GM04504 (cell line): ENCODE data around the gene PFDN5.

Source experiments
- DNase-seq: peaks from one replicate; pipeline ENCODE4 v3.0.0-alpha.2; 2012; ENCODE audit warnings: low read depth

PFDN5 gene

GRCh38 chr12:53295070-53295890 lies at the start of gene PFDN5:
PFDN5 (plus strand) TSS chr12:53295542; CDS start chr12:53295568, 26 bp downstream.
- peak; percentile 79 for DNase-seq

DNA sequence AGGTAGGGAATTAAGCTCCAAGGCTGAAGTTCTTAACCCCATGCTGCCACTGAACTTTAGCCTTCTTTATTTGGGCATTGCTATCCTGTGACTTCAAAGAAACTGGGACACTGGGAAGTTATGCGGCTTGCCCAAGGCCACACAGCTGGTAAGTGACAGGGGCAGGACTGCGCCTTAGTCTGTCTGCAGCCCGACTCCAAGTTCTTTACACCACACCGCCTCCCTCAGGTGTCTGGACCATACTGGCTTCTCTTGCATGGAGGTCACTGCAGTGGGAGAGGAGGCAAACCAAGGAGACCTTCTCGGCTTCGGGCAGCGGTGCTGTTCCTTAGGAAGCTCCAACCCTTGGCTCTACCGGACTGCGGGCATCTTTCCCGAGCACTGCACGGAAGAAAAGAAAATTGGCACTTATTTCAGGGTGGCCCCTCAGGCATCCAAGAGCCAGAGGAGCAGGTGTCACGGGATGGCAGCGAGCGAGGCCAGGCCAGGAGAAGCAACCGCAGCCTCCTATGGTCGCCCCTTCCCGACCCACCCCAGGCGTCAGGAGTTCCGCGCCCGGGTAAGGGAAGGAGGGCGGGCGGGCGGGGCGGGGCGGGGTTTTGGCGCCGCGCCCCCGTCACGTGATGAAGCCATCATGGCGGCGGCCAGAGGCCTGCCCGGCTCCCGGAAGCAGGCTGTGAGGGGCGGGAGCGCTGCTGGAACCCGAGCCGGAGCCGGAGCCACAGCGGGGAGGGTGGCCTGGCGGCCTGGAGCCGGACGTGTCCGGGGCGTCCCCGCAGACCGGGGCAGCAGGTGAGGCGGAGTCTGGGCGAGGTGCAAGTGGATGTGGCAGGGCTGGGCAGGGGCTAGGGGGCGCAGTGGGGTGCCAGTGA lies 43.6 kb upstream of the PFDN5 start:
- DNase-seq, result peak; percentile 52

GRCh38 chr12:53252349-53252916 lies 42.9 kb upstream of the PFDN5 start:
- DNase-seq, result peak; percentile 10

DNA sequence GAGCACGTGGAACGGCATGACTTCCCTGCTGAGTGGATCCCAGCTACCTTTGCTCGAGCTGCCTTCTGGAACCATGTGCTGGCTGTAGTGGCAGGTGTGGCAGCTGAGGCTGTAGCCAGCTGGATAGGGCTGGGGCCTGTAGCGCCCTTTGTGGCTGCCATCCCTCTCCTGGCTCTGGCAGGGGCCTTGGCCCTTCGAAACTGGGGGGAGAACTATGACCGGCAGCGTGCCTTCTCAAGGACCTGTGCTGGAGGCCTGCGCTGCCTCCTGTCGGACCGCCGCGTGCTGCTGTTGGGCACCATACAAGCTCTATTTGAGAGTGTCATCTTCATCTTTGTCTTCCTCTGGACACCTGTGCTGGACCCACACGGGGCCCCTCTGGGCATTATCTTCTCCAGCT lies 42.0 kb upstream of the PFDN5 start:
- DNase-seq, result no peak

GRCh38 chr12:53254816-53255545 lies 40.4 kb upstream of the PFDN5 start:
- DNase-seq, result no peak

DNA sequence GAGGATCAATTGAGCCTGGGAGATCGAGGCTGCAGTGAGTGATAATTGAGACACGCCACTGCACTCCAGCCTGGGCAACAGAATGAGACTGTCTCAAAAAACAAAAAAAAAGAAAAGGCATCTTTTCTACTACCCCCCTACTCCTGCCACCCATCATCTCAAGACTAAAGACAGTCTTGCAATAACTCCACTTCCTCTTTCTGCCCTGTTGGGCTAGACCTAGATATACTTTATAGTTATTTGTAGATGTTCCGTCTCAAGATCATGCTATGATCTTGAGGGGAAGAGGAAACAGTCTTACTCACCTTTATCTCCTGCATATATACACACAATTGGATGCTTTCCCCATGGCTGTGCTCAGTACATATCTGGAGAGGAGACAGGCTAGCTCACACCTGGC lies 39.3 kb upstream of the PFDN5 start:
- DNase-seq, result no peak

DNA sequence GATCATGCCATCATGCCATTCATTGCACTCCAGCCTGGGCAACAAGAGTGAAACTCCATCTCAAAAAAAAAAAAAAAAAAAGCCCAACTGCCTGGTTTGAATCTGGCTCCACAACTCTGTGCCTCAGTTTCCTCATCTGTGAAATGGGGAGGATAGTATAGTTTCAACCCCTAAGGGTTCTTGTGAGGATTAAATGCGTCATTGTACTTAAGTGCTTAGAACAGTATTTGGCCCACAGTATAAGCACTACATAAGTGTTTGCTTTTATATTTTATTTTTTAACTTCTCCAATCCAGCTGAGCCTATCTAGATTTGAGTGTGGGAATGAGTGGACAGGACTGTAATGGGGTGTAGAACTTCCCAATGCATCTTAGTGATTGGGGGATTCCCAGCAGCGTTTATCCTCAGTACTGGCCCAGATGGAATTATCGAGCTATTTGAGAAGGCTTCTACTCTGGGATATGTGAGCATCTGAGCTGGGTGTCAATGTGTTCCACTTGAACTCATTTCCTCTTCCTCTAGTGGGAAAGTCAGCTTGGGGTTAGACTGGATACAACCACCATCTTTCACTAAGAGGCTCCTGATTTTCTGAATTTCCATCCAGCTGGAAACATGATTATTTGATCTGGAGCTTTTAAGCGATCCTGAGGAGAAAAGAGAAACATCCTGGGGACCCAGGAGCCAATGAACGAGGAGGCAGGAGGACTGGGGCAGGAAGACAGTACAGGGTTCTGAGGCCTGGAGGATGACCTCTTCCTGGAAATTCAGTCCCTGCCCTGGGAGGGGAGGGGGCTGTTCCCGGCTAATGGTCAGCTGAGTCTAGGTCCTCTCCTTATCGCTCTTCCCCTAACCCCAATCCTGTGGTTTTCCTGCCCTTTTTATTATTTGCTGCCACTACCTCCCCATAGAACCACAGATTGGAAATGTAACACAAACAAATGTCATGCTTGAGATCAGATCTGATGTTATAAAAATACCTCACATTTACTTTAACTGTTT lies 36.5 kb upstream of the PFDN5 start:
- DNase-seq, result no peak

DNA sequence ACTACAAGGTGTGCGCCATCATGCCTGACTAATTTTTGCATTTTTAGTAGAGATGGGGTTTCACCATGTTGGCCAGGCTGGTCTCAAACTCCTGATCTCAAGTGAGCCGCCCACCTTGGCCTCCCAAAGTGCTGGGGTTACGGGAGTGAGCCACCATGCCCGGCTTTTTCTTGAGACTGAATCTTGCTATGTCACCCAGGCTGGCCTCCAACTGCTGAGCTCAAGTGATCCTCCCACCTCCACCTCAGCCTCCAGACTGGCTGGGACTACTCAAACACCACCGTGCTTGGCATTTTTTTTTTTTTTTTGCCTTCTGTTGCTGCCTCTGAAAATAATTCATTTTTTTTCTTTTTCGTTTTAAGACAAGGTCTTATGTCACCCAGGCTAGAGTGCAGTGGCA lies 35.5 kb upstream of the PFDN5 start:
- no peak for DNase-seq

DNA sequence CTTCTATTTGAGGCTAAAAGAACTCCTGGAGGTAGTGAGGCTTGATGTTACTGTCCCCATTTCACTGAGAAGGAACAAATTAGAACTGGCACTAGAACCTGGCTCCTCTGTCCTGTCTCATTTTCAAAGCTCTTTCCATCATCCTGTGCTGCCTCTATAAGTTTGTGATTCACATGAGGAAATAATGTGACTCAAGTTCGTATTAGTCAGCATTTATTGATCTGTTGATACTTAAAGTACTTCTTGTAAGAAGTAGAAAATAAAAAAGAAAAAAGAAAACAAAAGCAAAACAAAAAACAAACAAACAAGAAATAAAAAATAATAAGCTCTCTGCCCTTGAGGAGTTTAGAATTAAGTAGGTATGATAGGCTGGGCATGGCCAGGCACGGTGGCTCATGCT lies 29.6 kb upstream of the PFDN5 start:
- DNase-seq, result no peak

DNA sequence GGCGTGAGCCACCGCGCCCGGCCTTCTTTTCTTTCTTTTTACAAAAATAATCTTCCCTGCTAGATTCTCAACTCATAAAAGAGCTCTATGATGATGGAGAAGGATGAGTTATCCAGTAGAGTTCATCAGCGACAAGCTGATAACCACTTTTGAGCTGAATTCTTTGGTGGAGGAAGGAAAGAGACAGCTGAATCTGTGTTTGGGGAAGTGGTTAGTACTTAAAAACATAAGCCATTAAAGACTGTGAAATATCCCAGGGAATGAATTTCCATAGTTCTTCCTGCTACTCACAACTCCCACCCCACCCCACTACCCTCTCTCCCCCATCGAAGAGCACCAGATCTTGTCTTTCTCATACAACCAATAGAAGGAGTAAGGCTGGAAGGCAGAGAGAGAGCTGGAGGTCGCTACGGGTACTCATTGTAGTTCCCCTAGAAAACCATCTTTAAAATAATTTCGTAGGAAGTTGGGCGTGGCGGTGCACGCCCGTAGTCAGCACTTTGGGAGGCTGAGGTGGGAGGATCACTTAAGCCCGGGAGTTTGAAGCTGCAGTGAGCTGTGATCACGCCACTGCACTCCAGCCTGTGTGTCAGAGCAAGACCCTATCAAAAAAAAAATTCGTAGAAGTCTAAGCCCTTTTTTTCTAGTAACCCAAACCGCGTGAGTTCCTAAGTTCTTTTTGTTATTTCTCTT lies 27.9 kb upstream of the PFDN5 start:
- no peak for DNase-seq

- peak; percentile 28 for DNase-seq
These were observed 27.2 kb upstream of the PFDN5 start, which contains the start of gene ESPL1 for GRCh38 chr12:53267999-53268629. ESPL1 (plus strand) TSS chr12:53268299; CDS start chr12:53268767, 468 bp downstream.

DNA sequence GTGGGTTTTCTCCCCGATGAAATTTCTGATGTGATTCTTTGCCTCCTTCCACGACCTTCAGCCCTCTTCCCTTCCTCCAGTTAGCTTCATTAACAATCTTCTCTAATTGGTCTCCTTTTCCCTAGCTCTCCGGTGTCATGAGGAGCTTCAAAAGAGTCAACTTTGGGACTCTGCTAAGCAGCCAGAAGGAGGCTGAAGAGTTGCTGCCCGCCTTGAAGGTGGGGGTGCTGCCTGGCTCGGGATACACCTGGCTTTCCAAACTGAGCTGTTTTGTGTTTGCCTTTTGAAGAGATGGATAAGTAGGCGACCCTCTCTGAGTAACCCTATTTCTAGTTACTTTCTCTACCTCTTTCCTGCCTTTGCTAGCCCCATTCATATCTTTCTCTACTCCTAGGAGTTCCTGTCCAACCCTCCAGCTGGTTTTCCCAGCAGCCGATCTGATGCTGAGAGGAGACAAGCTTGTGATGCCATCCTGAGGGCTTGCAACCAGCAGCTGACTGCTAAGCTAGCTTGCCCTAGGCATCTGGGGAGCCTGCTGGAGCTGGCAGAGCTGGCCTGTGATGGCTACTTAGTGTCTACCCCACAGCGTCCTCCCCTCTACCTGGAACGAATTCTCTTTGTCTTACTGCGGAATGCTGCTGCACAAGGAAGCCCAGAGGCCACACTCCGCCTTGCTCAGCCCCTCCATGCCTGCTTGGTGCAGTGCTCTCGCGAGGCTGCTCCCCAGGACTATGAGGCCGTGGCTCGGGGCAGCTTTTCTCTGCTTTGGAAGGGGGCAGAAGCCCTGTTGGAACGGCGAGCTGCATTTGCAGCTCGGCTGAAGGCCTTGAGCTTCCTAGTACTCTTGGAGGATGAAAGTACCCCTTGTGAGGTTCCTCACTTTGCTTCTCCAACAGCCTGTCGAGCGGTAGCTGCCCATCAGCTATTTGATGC lies 26.4 kb upstream of the PFDN5 start:
- no peak for DNase-seq

- DNase-seq, result no peak
These were observed 20.9 kb upstream of the PFDN5 start for GRCh38 chr12:53274445-53274844.

DNA sequence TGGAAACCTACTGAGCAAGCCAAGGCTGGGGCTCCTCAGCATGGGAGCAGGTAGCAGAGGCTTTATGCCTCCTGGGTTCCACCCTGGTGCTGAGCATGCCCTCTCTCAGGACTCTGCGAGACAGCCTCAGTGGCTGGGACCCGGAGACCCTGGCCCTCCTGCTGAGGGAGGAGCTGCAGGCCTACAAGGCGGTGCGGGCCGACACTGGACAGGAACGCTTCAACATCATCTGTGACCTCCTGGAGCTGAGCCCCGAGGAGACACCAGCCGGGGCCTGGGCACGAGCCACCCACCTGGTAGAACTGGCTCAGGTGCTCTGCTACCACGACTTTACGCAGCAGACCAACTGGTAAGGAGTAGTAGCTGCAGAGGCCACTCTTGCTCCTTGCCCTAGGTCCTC lies 18.8 kb upstream of the PFDN5 start:
- no peak for DNase-seq

GRCh38 chr12:53277981-53278380 lies 17.4 kb upstream of the PFDN5 start:
- DNase-seq, result no peak

- no peak for DNase-seq
These were observed 16.0 kb upstream of the PFDN5 start for GRCh38 chr12:53279283-53279869.

- no peak for DNase-seq
These were observed 15.3 kb upstream of the PFDN5 start for GRCh38 chr12:53279888-53280498.

- no peak for DNase-seq
These were observed 8.9 kb upstream of the PFDN5 start for GRCh38 chr12:53286448-53286847.
